Endothelial cell of umbilical vein (primary cell): ENCODE data around the gene TMEM135. TPM values are rescaled to one million over a fixed set of nuclear protein-coding genes. Genes with fewer than 3 reads are reported as not detected.

Experiments used
- BruUV-seq: library from RNA; stranded (reverse); fragments of 400-500 nt; replicated peaks from 2 replicates; lab custom pipeline; 2021; lab: Mats Ljungman, UMichigan
- CTCF ChIA-PET: fragments of 300-600, 350-600 bp; sonication (Branson Sonifier 250); formaldehyde crosslinking; loops from one replicate; lab custom pipeline; 2021; ENCODE audit warnings: antibody characterized with exemption, inconsistent platforms; lab: Charles Lee
- POLR2A ChIA-PET: fragments of 300-600, 350-600 bp; sonication (Branson Sonifier 250); formaldehyde crosslinking; loops from one replicate; lab custom pipeline; 2021; ENCODE audit warnings: antibody characterized with exemption, inconsistent platforms; lab: Charles Lee
- DNase-seq: peaks from one replicate; pipeline ENCODE4 v3.0.0-alpha.2; 2011; ENCODE audit warnings: low read depth, low spot score
- FAIRE-seq: peaks from 2 replicates; lab custom pipeline; 2011; peaks lifted over from hg19 to GRCh38; lab: Jason Lieb, UNC
- H2AFZ ChIP-seq: 2 replicates; pipeline ENCODE4 v1.6.0; 2012; ENCODE audit warnings: low read depth, low read length, control low read depth, inconsistent platforms
- H3K27ac ChIP-seq: 2 replicates; pipeline ENCODE4 v1.5.1; 2011; ENCODE audit warnings: low read depth, mild to moderate bottlenecking, control low read depth, low read length, moderate library complexity; ENCODE audit not compliant: insufficient read depth
- H3K27me3 ChIP-seq, 2 experiments: 2 replicates each; pipeline versions ENCODE4 v1.6.0 to v1.6.1; 2011; ENCODE audit warnings: low read length in 2 of 2, mixed read lengths in 1 of 2; ENCODE audit not compliant: control insufficient read depth in 2 of 2, insufficient read depth in 2 of 2
- H3K36me3 ChIP-seq, 2 experiments: 2 replicates in 1 of 2; 3 replicates in 1 of 2; pipeline ENCODE4 v1.5.1; 2011; ENCODE audit warnings: low read length in 2 of 2, mild to moderate bottlenecking in 1 of 2, moderate library complexity in 1 of 2; ENCODE audit not compliant: control insufficient read depth in 2 of 2, insufficient read depth in 2 of 2; ENCODE audit errors: extremely low read depth in 1 of 2
- H3K4me1 ChIP-seq: 3 replicates; pipeline ENCODE4 v1.5.1; 2011; ENCODE audit warnings: mild to moderate bottlenecking, low read length; ENCODE audit not compliant: control insufficient read depth, insufficient read depth; ENCODE audit errors: extremely low read depth
- H3K4me2 ChIP-seq: 2 replicates; pipeline ENCODE4 v1.6.1; 2011; ENCODE audit warnings: low read length, control low read depth, mixed read lengths; ENCODE audit not compliant: insufficient read depth
- H3K4me3 ChIP-seq, 3 experiments: fragments of 200-600 bp in 1 of 3; sonication (generic), shearing (Covaris generic) in 1 of 3; replicated peaks in 1 of 3; 2 replicates each; pipeline ENCODE4 v1.5.1; 2011 to 2016; ENCODE audit warnings: control low read depth in 3 of 3, low read length in 3 of 3, mild to moderate bottlenecking in 2 of 3, inconsistent platforms in 1 of 3, low read depth in 1 of 3, moderate library complexity in 1 of 3; ENCODE audit not compliant: insufficient read depth in 1 of 3
- H3K79me2 ChIP-seq: 2 replicates; pipeline ENCODE4 v1.6.0; 2012; ENCODE audit warnings: low read length, inconsistent platforms; ENCODE audit not compliant: control insufficient read depth, insufficient read depth
- H3K9ac ChIP-seq: replicated peaks from 2 replicates; pipeline ENCODE3; 2011; ENCODE audit warnings: low read length, control low read depth; ENCODE audit not compliant: insufficient read depth; ENCODE audit errors: extremely low read depth
- H3K9me1 ChIP-seq: replicated peaks from 3 replicates; pipeline ENCODE4 v1.6.0; 2011; ENCODE audit warnings: mild to moderate bottlenecking, low read length; ENCODE audit not compliant: control insufficient read depth, insufficient read depth; ENCODE audit errors: extremely low read depth
- H3K9me3 ChIP-seq: replicated peaks from 2 replicates; pipeline ENCODE4 v1.5.1; 2012; ENCODE audit warnings: low read length, inconsistent platforms; ENCODE audit not compliant: control insufficient read depth, insufficient read depth
- H4K20me1 ChIP-seq: replicated peaks from 2 replicates; pipeline ENCODE3; 2011; ENCODE audit warnings: mild to moderate bottlenecking, low read length; ENCODE audit not compliant: control insufficient read depth, insufficient read depth; ENCODE audit errors: extremely low read depth
- CTCF ChIP-seq, 2 donors: IDR thresholded peaks; 1 replicate in 1 of 2; 2 replicates in 1 of 2; pipeline ENCODE4 v1.5.1; 2011; ENCODE audit warnings: low read length in 2 of 2, mild to moderate bottlenecking in 2 of 2, moderate library complexity in 2 of 2, control low read depth in 1 of 2, inconsistent platforms in 1 of 2, low read depth in 1 of 2; ENCODE audit not compliant: insufficient read depth in 1 of 2; ENCODE audit errors: extremely low read depth in 1 of 2
- EZH2 ChIP-seq: IDR thresholded peaks from 2 replicates; pipeline ENCODE4 v1.6.1; 2012; ENCODE audit warnings: borderline replicate concordance, low read depth, mild to moderate bottlenecking, moderate library complexity, low read length, inconsistent platforms; ENCODE audit not compliant: severe bottlenecking
- FOS ChIP-seq: IDR thresholded peaks from 2 replicates; pipeline ENCODE4 v1.6.1; 2011; ENCODE audit warnings: mild to moderate bottlenecking, low read length, moderate library complexity, borderline replicate concordance; ENCODE audit not compliant: insufficient read depth
- GATA2 ChIP-seq: IDR thresholded peaks from 2 replicates; pipeline ENCODE4 v1.7.0; 2011; ENCODE audit warnings: low read depth, mild to moderate bottlenecking, moderate library complexity, mixed read lengths, low read length; ENCODE audit not compliant: insufficient read length, insufficient read depth
- JUN ChIP-seq: IDR thresholded peaks from 2 replicates; pipeline ENCODE4 v1.6.1; 2011; ENCODE audit warnings: borderline replicate concordance, low read depth; ENCODE audit not compliant: insufficient read length, insufficient read depth
- MYC ChIP-seq: IDR thresholded peaks from one replicate; pipeline ENCODE4 v1.6.1; 2011; ENCODE audit warnings: mild to moderate bottlenecking, low read depth, low read length
- POLR2A ChIP-seq: IDR thresholded peaks from 2 replicates; pipeline ENCODE4 v1.6.1; 2012; ENCODE audit warnings: low read depth, mild to moderate bottlenecking, control low read depth, low read length
- POLR2AphosphoS5 ChIP-seq: IDR thresholded peaks from 2 replicates; pipeline ENCODE4 v1.6.1; 2012; ENCODE audit warnings: low read depth, mild to moderate bottlenecking, control low read depth, low read length, moderate library complexity; ENCODE audit not compliant: insufficient read depth
- dilution Hi-C: fragments of 300-500 bp; cut with MboI; formaldehyde crosslinking; loops from one replicate; pipeline ENCODE4 v1.15.0; 2019; ENCODE audit warnings: low sequenced_read_pairs; ENCODE audit not compliant: extremely low pct_ligation_motif_present
- intact Hi-C: fragments of 100-400 bp; cut with micrococcal nuclease; formaldehyde crosslinking; loops from one replicate; pipeline ENCODE4 v1.10.0; 2022
- polyA plus RNA-seq, 4 experiments: library from polyadenylated mRNA; depleted of rRNA in 3 of 4; stranded (reverse) in 3 of 4; unstranded in 1 of 4; fragments of >200 nt; gene quantifications; 2 replicates each; pipeline versions ENCODE4 v1.2.1 to v1.2.3, GENCODE V29; 2011 to 2012; ENCODE audit warnings: missing spikeins in 1 of 4
- total RNA-seq: library from RNA; stranded (reverse); gene quantifications from 2 replicates; pipeline ENCODE4 v1.2.3, GENCODE V29; 2021
- TF ChIP-seq, protein P1 (sequence below): IDR thresholded peaks from 2 replicates; pipeline ENCODE4 v1.6.1; 2011; ENCODE audit not compliant: insufficient read depth, insufficient read length

TMEM135 gene
- total and polyA plus RNA-seq, 2 donors (not counting 3 experiments of a cell fraction or from before 2014, with no cell fraction given), result 12.3 to 33.2 TPM

DNA sequence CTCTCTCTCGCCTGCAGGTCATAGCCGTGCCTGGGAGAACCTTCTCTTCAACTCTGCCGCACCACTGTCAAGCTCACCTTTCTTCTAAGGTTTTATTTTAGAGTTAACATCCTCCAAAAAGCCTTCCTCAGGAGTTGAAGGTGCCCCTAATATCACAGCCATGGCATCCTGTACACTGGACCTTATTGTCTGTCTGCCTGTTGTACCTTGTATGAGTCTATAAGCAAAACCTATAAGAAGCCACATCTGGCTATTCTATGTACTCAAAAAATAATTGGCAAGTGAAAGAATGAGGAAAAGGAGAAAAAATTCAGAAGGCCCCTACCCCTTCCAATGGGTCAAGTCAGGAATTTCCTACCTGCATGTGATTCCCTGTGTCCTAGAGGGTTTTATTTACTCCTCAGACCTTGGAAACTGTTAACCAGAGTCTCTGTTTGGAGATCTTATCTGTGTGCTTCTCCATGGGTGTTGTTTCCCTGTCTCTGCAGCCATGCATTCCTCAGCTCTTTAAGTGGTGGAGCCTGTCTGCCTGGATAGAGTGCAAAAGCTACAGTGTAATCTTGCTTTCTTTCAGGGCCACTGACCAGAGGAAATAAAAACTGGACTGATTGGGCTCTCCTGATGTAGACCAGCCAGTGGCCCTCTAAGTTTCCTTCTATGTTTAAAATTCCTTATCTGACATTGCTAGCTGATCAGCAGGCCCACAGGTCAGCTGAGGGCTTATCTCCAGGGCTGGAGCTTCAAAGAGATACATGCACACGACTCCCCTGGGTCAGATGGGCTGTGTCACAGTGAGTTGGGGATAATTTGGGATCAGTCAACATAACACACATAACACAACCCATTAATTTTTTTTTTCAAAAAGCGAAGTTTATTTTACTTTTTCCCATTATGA lies 37.6 kb upstream of the TMEM135 start:
- H3K9me1 ChIP-seq, result no peaks in the 10 kb centered on the region
- no peaks in the 10 kb centered on the region for H3K4me1 ChIP-seq
- dilution Hi-C loops (no loop called here), intact Hi-C loops (no loop called here)
- H4K20me1 ChIP-seq, result no peaks in the 10 kb centered on the region
- CTCF ChIA-PET, result interaction anchor here (0.6 to 2.1 kb wide), 5 partner anchors 10 to 61 kb away, joined by 3 to 11 read pairs (median 3); partner anchors contain the start of gene TMEM135
- no peak overlapping the region for H3K4me2 ChIP-seq
- no peaks in the 10 kb centered on the region for H3K36me3 ChIP-seq
- no peaks in the 10 kb centered on the region for H3K79me2 ChIP-seq
- no peak overlapping the region for H3K27ac ChIP-seq
- DNase-seq (peak; percentile 31), FAIRE-seq (no peak)
- POLR2A ChIA-PET, result no interaction called here
- no peak overlapping the region for H2AFZ ChIP-seq
- TF ChIP-seq FOS, result no peak
- TF ChIP-seq GATA2, result peak; percentile 13
- no peaks in the 10 kb centered on the region for H3K9me3 ChIP-seq
- BruUV-seq, result no TSS peak
- no peaks in the 10 kb centered on the region for H3K27me3 ChIP-seq
- no peak overlapping the region for H3K4me3 ChIP-seq
- no peak overlapping the region for H3K9ac ChIP-seq

- H3K4me3 ChIP-seq, result no peak overlapping the region
- no TSS peak for BruUV-seq
- no peak overlapping the region for H3K9ac ChIP-seq
- intact Hi-C loops, result no loop called here
- no peaks in the 10 kb centered on the region for H3K9me3 ChIP-seq
- no peak overlapping the region for H3K4me2 ChIP-seq
- no peak overlapping the region for H2AFZ ChIP-seq
- no peaks in the 10 kb centered on the region for H3K79me2 ChIP-seq
- H3K36me3 ChIP-seq, result no peaks in the 10 kb centered on the region
- dilution Hi-C loops, result no loop called here
- CTCF ChIA-PET, result interaction anchor here (1.2 to 1.9 kb wide), 2 partner anchors 8 to 26 kb away, joined by 3 to 13 read pairs; no protein-coding TSS in a partner anchor
- POLR2A ChIA-PET, result no interaction called here
- FAIRE-seq, result no peak
- H4K20me1 ChIP-seq, result no peaks in the 10 kb centered on the region
- H3K27me3 ChIP-seq, result no peaks in the 10 kb centered on the region
- H3K4me1 ChIP-seq, result no peaks in the 10 kb centered on the region
- no peaks in the 10 kb centered on the region for H3K9me1 ChIP-seq
- H3K27ac ChIP-seq, result no peak overlapping the region
- DNase-seq, result no peak
- TF ChIP-seq GATA2 (no peak), FOS (no peak), CTCF (IDR thresholded peaks at IDR 0.05; ENCODE audit: extremely low read depth in 1 of 2, insufficient read depth in 1 of 2, low read depth in 1 of 2, low read length in 2 of 2) (no peak), EZH2 (no peak), POLR2A (no peak), POLR2AphosphoS5 (no peak), JUN (no peak), MYC (no peak)
- TF ChIP-seq, protein P1, sequence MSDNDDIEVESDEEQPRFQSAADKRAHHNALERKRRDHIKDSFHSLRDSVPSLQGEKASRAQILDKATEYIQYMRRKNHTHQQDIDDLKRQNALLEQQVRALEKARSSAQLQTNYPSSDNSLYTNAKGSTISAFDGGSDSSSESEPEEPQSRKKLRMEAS, result no peak
These were observed 34.8 kb upstream of the TMEM135 start for GRCh38 chr11:87002918-87003317.
